Tibial nerve (tissue), 4 donors: Measurements from ENCODE around the gene PDCD4.

Experiments
- CTCF ChIP-seq, 5 experiments: fragments of 200-600 bp in 3 of 5; fragments of 450-650 bp in 2 of 5; sonication (generic) in 3 of 5; IDR thresholded peaks; one replicate each; pipeline ENCODE4 v1.5.1; 2016 to 2019; ENCODE audit warnings: antibody characterized with exemption in 5 of 5, mild to moderate bottlenecking in 3 of 5, moderate library complexity in 2 of 5
- EP300 ChIP-seq, 2 donors: sonication (generic); formaldehyde crosslinking; IDR thresholded peaks; one replicate each; pipeline ENCODE4 v1.6.1; 2017; ENCODE audit warnings: antibody characterized with exemption in 2 of 2, mild to moderate bottlenecking in 1 of 2
- POLR2A ChIP-seq, 2 donors: fragments of 450-650 bp; IDR thresholded peaks; one replicate each; pipeline ENCODE4 v1.6.1; 2017; ENCODE audit warnings: antibody characterized with exemption in 2 of 2, mild to moderate bottlenecking in 2 of 2, moderate library complexity in 2 of 2

GRCh38 chr10:110903280-110904278 is 31.9 kb downstream of the PDCD4 start:
- TF ChIP-seq CTCF (IDR thresholded peaks at IDR 0.05) (no peak), POLR2A (IDR thresholded peaks at IDR 0.05) (no peak), EP300 (IDR thresholded peaks at IDR 0.05) (no peak)
